Coronary artery (tissue), 2 donors: ENCODE results near the gene ANKRD34C.

Source experiments
- DNase-seq: peaks from one replicate; pipeline ENCODE4 v3.0.0-alpha.2; 2017; ENCODE audit warnings: low spot score
- H3K27ac ChIP-seq, 2 donors: fragments of 200-600 bp; sonication (generic); one replicate each; pipeline ENCODE4 v1.5.1; 2016 to 2019
- H3K4me3 ChIP-seq: fragments of 200-600 bp; sonication (generic); 2 replicates; pipeline ENCODE4 v1.5.1; 2016; ENCODE audit warnings: mild to moderate bottlenecking, moderate library complexity
- TF ChIP-seq, protein P1 (sequence below): fragments of 200-600 bp; sonication (generic); IDR thresholded peaks from one replicate; pipeline ENCODE4 v1.5.1; 2019; ENCODE audit warnings: antibody characterized with exemption

ANKRD34C gene

DNA sequence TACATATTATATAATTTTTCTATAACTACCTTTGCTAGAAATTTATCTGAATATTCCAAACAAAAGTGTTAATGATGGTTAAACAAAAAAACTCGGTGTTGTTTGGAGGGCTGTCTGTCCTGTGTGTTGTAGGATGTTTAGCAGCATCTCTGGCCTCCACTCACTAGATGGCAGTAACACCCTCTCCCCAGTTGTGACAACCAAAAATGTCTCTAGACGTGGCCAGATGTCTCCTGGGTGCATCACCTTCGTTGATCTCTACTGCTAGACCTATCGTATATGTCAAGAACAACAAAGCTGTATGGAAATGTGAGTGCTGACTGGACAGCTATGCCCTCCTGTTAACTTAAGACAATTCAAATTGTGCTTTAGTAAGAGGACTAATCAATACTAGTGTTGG, 14.1 kb downstream of the ANKRD34C start:
- DNase-seq: no peak
- TF ChIP-seq, protein P1, sequence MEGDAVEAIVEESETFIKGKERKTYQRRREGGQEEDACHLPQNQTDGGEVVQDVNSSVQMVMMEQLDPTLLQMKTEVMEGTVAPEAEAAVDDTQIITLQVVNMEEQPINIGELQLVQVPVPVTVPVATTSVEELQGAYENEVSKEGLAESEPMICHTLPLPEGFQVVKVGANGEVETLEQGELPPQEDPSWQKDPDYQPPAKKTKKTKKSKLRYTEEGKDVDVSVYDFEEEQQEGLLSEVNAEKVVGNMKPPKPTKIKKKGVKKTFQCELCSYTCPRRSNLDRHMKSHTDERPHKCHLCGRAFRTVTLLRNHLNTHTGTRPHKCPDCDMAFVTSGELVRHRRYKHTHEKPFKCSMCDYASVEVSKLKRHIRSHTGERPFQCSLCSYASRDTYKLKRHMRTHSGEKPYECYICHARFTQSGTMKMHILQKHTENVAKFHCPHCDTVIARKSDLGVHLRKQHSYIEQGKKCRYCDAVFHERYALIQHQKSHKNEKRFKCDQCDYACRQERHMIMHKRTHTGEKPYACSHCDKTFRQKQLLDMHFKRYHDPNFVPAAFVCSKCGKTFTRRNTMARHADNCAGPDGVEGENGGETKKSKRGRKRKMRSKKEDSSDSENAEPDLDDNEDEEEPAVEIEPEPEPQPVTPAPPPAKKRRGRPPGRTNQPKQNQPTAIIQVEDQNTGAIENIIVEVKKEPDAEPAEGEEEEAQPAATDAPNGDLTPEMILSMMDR: no peak
- H3K4me3 ChIP-seq: no peak overlapping the region
- no peak overlapping the region for H3K27ac ChIP-seq

- Histone ChIP-seq H3K4me3 (no peak overlapping the region), H3K27ac (no peak overlapping the region)
- TF ChIP-seq, protein P1: no peak
- DNase-seq: no peak
These were observed 16.8 kb downstream of the ANKRD34C start for GRCh38 chr15:79299126-79299840.

- Histone ChIP-seq H3K27ac (no peak overlapping the region), H3K4me3 (no peak overlapping the region)
- no peak for DNase-seq
- TF ChIP-seq, protein P1: no peak
These were observed 17.3 kb downstream of the ANKRD34C start for GRCh38 chr15:79299841-79300235.

DNA sequence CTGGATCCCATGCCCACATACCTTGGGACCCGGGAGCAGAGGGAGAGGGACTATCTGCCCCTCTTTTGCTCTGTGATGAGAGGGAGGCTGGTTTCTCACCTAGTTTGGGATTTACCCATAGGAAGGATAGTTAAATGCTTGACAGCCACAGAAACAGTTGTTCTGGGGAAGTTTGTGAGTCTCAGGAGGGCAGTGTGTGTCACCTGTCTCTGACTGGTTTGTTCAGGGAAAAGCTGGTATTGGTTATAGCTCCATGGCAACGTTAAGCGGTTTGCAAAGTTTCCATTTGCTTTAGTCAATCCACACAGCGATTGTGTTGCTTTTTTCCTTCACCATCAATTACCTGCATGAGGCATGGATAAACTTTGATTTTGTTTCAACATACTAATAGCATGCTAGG, 24.7 kb downstream of the ANKRD34C start:
- TF ChIP-seq, protein P1: no peak
- no peak for DNase-seq
- H3K4me3 ChIP-seq: no peak overlapping the region

GRCh38 chr15:79308874-79309273, 26.4 kb downstream of the ANKRD34C start:
- Histone ChIP-seq H3K27ac (no peak overlapping the region), H3K4me3 (no peak overlapping the region)
- DNase-seq: no peak
- TF ChIP-seq, protein P1: no peak

More for the DNA sequence above, 24.7 kb downstream of the ANKRD34C start:
- no peak overlapping the region for H3K27ac ChIP-seq

GRCh38 chr15:79310612-79310984, 28.1 kb downstream of the ANKRD34C start:
- TF ChIP-seq, protein P1: no peak
- Histone ChIP-seq H3K27ac (peak overlapping the region in 1 of 2 donors; percentile 71), H3K4me3 (peak overlapping the region; percentile 97)
- no peak for DNase-seq
